ENCODE measurements around the gene OPA3.

The OPA3 gene

GRCh38 chr19:45597425-45598111 is 13.0 kb upstream of the OPA3 start:
- DNase-seq, result no peak

GRCh38 chr19:45595814-45596213 is 11.2 kb upstream of the OPA3 start:
- no peak for DNase-seq

- DNase-seq, result no peak
These were observed 8.9 kb upstream of the OPA3 start for GRCh38 chr19:45593520-45593919.

GRCh38 chr19:45592366-45592765 is 7.8 kb upstream of the OPA3 start:
- DNase-seq, result no peak

DNA sequence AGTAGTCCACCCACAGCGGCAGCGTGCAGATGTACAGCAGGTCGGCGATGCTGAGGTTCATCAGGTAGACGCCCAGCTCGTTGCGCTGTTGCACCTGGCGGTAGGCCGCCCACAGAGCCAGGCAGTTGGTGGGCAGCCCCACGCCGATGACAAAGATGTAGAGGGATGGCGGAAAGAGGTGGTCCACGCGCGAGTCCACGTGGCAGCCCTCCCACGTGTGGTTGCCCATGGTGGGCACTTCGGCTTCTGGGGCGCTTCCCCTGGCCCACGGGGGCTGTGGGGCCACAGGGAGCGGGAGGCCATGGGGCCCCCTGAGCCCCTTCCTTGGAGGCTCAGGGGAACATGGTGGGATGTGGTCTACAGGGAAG is 7.0 kb upstream of the OPA3 start:
- no peak for DNase-seq

DNA sequence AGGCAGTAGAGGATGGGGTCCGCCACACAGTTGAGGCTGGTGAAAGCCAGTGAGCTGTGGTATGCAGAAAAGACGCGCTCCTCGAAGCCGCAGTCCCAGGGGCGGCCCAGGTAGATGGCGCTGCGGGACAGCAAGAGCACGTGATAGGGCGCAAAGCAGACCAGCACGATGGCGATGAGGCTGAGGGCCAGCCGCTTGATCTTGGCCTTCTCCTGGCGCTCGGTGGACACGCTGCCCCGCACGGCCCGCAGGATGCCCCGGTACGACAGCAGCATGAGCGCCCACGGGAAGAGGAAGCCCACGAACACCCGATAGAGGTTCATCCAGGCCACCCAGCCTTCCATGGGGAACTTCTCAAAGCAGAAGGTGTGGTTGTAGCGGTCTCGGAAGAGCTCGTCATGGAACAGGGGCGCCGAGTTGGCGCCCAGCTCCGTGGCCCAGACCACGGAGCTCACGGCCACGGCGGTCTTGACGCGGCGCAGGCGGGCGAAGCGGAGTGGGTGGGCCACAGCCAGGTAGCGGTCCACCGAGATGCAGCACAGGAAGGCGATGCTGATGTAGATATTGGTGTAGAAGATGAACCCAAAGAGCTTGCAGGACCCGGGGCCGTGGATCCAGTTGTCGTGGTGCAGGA is 6.5 kb upstream of the OPA3 start:
- peak; percentile 12 for DNase-seq

DNA sequence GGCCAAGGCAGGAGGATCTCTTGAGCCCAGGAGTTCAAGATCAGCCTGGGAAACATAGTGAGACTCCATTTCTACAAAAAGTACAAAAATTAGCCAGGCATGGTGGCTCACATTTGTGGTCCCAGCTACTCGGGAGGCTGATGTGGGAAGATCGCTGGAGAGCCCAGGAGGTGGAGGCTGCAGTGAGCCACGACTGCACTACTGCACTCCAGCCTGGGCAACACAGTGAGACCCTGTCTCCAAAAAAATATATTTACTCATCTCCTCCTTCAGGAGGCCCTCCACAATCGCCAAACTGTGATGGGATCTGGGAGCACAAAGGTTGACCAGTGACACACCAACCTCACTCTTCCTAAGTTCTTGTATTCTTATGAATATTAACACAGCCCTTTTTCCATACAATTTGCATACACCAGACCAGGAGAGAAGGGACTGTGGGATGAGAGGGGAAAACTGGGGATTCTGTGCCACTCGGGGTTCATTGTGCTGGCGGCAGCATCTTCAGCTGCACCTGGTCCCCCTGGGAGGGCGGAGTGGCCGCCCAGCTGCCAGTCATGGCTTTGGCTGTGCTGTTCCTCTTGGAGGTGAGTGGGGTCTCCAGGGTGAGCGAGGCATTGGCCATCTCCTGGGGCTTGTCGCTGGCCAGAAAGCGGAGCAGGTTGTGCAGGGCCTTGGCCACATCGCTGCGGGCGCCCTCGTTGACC is 5.8 kb upstream of the OPA3 start:
- DNase-seq, result no peak

DNA sequence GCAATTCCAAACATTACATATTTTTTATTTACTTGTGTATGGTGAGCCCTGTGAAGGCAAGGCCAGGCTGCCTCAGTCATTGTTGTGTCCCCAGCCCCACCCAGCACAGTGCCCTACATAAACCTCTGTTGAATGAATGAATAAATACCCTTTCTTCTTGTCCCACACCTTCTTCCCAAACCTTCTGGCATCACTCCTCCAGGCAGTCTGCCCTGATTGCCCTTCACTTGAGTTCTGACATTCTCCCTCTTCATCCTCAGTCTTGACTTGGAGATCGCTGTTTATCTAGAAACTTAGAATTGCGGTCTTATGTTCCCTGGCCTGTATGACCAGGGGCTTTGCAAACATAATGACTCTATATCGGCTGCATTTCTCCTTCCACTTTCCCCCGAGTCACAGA is 5.2 kb upstream of the OPA3 start:
- no peak for DNase-seq

DNA sequence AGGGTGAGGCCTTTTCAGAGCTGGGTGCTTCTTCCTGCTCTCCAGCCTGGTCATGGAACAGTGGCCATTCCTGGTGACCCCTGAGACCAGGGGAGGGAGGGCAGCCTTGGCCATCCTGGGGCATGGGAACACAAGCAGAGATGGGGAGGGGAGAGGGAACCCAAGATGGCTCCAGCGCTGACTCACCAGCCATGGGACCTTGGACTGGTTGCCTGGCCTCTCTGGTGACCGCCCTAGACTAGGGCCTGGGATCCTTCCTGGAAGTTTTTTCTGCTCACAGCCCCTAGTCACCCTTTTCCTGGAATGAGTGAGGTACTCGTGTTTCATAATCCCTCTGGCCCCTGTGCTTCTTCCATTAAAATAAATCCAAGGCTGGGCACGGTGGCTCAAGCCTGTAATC is 3.3 kb upstream of the OPA3 start:
- DNase-seq, result no peak

DNA sequence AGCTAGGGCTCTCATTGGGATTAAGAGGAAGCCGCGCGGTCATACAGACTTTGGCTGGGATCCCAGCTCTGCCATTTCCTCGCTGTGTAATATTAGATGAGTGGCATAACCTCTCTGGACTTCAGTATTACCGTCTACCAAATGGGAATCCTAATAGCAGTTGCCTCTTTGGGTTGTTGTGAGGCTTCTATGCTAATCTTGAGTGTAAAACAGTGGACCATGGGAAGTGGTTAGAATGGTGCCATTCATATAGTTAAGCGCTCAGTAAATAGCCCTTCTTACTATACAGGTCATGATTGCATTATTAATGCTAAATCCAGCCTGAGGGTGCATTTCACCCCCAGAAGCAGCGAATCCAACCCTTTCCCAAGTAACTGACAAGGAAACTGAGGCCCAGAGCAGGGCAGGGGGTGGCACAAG is 566 bp upstream of the OPA3 start:
- DNase-seq, result no peak

DNA sequence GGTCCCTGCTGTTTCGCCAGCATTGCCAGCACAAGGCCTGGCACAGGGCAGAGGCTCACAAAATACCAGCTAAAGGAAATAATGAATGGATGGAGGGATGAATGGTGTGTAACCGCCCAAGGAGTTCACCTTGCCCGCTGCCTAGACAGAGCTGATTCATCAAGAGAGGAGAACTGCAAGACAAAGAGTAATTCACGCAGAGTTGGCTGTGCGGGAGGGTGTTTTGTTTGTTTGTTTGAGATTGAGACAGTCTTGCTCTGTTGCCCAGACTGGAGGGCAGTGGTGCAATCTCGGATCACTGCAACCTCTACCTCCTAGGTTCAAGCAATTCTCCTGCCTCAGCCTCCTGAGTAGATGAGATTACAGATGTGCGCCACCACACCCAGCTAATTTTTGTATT is 3.0 kb downstream of the OPA3 start:
- DNase-seq, result no peak

DNA sequence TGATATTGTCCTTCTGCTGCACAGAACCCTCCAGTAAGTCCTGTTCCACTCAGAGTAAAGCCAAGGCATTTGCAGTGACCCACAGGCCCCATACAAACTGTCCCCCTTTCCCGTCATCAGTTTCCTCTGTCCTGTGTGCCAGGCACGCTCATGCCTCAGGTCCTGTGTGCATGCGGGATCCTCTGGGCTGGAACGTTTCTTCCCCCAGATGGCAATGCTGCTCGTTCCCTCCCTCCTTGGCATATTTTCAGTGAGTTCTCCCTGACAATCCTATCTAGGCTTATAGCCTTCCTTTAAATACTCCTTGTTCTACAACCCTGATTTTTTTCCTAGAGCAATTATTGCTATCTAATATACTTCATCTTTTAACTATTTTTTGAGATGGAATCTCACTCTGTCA is 5.7 kb downstream of the OPA3 start:
- no peak for DNase-seq

DNA sequence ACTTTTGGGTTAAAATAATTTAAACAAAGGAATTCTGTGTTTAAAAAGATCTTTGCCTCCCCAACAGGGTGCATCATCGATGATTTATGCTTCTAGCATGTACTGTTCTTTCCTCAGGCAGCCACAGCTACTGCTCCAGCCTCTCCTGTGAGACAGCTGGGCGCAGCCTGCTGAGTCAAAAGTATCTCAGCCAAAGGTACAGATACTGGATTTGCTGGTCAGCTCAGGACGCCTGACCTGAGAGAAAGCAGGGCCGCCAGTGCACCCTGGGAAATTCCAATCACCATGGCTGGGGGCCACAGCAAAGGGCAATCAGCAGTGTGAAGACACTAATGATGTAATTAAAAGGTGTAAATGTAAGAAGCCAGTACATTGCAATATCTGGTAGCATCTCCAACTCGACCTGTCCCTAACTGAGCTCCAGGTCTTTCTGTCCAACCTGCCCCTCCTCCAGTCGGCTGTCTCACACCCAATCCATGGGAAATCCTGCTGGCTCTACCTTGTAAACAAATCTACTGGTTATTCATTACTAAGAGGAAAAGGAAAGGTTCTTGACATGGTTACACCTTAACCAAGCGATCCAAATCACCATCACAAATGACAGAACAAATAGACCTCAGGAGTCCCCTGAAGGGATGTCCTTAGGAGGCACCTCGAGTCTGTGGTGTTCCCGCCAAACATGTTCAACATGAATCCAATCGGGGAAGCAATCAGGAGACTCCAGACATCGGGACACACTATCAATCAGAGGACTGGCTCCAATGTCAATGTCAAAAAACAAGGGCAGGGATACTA is 7.3 kb downstream of the OPA3 start:
- no peak for DNase-seq

GRCh38 chr19:45576682-45577081 is 7.9 kb downstream of the OPA3 start:
- DNase-seq, result no peak

GRCh38 chr19:45575216-45575615 is 9.4 kb downstream of the OPA3 start:
- no peak for DNase-seq

DNA sequence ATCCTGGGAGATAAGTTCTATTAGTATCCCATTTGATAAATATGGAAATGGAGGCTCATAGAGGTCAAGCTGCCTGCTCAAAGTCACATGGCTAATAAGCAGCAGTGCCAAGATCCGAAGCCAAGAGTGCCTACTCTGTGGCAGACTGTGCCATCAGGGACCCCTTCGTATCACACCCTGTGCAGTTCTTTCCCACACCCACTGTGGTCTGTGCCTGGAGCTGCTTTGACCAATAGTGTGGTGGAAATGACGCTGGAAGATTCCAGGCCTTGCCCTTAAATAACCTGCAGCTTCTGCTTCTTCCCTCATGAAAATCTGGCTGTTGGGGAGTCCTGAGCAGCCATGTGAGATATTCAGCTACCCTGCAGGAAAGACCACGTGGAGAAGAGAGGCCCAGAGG is 10.1 kb downstream of the OPA3 start:
- DNase-seq, result no peak

- DNase-seq, result no peak
These were observed 13.0 kb downstream of the OPA3 start for GRCh38 chr19:45571457-45572220.

DNA sequence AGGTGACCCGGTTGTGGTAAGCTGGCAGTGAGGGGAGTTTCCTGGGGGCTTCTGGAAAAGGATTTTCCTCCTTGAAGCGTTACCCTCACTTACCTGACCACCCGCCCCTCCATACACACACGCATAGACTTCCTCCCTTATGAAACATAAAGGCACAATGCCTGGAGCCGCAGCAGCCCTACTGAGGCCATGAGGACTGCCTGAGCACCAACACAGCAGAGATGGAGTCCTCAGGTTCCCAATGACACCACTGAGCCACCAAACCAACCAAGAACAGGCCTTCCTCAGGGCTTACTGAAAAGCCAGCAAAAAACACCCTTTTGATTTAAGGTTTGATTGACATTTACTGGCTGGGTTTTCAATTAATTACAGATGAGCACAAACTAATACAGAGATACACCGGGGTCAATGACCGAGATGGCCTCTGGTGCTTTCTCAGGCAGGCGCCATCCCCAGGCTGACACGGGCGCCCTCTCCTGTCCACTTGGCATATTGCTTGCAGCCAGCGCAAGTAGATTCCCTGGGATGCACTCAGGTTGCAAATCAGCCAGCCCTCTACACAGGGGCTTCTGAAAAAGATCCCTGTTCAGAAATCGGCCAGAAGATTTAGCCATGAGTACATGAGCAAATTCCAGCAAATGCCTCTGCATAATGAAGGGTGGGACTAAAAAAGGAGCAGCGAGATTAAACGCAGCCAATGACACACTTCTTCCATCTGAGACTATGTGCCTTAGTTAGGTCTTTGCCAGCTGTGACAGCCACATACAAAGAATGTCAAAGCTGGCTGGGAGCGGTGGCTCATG is 14.8 kb downstream of the OPA3 start:
- peak; percentile 14 for DNase-seq

DNA sequence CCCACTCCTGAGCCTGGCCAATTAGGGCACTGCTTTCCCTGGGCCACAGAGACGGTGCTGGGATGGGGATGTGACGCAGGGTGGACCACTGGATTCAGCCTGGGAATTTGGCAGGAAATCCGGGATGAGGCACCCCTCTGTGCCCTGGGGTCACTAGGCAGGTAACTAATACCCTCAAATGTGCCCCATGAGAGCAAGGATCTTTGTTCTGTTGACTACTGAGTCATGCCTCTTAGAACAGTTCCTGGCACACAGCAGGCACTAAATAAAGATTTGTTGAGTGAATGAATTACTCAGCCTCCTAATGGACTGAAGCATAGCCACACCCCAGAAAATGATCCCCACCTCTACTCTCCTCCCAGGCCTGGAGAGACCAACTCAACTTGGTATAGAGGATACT is 15.9 kb downstream of the OPA3 start:
- DNase-seq, result no peak

DNA sequence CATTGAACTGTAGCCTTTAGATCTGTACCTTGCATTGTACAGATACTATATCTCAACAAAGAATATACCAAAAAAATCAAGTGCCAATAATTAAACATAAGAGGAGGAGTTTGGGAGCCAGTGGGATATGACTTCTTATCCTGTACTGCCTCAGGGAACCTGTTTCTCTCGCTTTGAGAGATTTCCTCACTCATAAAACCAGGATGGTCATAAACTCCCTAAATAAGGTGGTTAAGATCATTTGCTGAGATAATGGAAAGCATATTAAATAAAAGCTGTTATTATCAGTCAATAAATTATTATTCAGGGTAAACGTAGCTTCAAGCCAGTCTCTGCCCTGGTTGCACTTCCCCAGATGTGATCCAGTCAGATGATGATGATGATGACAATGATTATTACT is 17.0 kb downstream of the OPA3 start:
- DNase-seq, result no peak

- DNase-seq, result no peak
These were observed 20.3 kb downstream of the OPA3 start for GRCh38 chr19:45564131-45564780.
